ENCODE measurements around the gene P2RY8.
"Not testable (repeated sequence)": the region's sequence is repeated elsewhere in the genome, so short reads cannot be mapped to it uniquely, and the experiment has no call there.

P2RY8 gene

GRCh38 chrX:1555370-1555769 lies 18.4 kb upstream of the P2RY8 start:
- no peak overlapping the region for H3K4me3 ChIP-seq (ENCODE audit: control insufficient read depth, low read depth, low read length)
- TF ChIP-seq, protein P1, sequence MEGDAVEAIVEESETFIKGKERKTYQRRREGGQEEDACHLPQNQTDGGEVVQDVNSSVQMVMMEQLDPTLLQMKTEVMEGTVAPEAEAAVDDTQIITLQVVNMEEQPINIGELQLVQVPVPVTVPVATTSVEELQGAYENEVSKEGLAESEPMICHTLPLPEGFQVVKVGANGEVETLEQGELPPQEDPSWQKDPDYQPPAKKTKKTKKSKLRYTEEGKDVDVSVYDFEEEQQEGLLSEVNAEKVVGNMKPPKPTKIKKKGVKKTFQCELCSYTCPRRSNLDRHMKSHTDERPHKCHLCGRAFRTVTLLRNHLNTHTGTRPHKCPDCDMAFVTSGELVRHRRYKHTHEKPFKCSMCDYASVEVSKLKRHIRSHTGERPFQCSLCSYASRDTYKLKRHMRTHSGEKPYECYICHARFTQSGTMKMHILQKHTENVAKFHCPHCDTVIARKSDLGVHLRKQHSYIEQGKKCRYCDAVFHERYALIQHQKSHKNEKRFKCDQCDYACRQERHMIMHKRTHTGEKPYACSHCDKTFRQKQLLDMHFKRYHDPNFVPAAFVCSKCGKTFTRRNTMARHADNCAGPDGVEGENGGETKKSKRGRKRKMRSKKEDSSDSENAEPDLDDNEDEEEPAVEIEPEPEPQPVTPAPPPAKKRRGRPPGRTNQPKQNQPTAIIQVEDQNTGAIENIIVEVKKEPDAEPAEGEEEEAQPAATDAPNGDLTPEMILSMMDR (IDR thresholded peaks at IDR 0.05; ENCODE audit: control insufficient read depth, insufficient read depth, low read depth, low read length, missing control alignments), result no peak

DNA sequence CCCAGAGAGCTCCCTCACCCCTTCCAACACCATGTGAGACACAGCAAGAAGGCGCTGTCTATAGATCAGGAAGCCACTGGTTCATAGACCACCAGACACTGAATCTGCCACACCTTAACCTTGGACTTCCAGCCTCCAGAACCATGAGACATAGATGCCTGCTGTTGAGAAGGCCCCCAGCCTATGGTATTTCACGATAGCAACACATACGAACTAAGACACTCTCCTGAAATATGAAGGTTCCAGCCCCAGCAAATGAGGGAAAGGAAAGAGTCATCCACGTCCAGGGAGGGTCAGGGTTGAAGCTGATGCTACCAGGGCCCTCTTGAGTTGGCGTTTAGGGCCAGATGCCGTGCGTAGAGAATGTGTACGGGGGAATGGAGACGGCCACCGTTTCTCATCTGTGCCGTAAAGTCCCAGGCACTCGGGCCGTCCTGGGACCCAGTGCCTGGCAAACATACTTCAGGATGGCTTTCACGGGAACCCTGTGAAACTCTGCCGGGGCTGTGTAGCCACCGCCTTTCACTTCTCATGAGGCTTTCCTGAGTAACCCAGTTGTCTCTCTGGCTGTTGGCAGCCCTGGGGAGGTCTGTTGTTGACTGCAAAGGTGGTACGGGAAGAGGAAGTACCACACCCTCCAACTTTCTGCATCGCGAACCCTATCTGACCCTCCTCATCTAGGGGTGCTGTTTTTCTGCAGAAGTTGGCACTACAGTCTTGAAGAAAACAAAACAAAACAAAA lies 17.7 kb upstream of the P2RY8 start:
- no peak for DNase-seq (ENCODE audit: low read depth)
- TF ChIP-seq, protein P1 (IDR thresholded peaks at IDR 0.05; ENCODE audit: control insufficient read depth, insufficient read depth, low read depth, low read length, missing control alignments), result no peak

More at GRCh38 chrX:1555370-1555769, 18.4 kb upstream of the P2RY8 start:
- no peak for DNase-seq (ENCODE audit: low read depth)

DNA sequence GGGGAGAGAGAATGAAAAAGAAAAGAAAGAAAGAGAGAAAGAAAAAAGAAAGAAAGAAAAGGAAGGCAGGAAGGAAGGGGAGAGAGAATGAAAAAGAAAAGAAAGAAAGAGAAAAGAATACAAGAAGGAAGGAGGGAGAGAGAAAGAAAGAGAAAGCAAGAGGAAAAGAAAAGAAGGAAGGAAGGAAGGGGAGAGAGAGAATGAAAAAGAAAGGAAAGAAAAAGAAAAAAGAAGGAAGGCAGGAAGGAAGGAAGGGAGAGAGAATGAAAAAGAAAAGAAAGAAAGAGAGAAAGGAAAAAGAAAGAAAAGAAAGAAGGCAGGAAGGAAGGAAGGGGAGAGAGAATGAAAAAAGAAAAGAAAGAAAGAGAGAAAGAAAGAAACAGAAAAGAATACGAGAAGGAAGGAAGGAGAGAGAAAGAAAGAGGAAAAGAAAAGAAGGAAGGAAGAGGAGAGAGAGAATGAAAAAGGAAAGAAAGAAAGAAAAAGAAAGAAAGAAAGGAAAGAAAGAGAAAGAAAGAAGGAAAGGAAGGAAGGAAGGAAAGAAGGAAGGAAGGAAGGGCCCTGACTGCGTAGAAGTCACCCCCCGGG lies 15.1 kb upstream of the P2RY8 start:
- H3K4me3 ChIP-seq (ENCODE audit: control insufficient read depth, low read depth, low read length), result no peak overlapping the region
- no peak for DNase-seq (ENCODE audit: low read depth)
- TF ChIP-seq, protein P1 (IDR thresholded peaks at IDR 0.05; ENCODE audit: control insufficient read depth, insufficient read depth, low read depth, low read length, missing control alignments), result no peak

More for the DNA sequence above, 17.7 kb upstream of the P2RY8 start:
- H3K4me3 ChIP-seq (ENCODE audit: control insufficient read depth, low read depth, low read length), result no peak overlapping the region

GRCh38 chrX:1546691-1547251 lies 9.8 kb upstream of the P2RY8 start:
- TF ChIP-seq, protein P1 (IDR thresholded peaks at IDR 0.05; ENCODE audit: control insufficient read depth, insufficient read depth, low read depth, low read length, missing control alignments), result no peak
- no peak for DNase-seq (ENCODE audit: low read depth)
- no peak overlapping the region for H3K4me3 ChIP-seq (ENCODE audit: control insufficient read depth, low read depth, low read length)

DNA sequence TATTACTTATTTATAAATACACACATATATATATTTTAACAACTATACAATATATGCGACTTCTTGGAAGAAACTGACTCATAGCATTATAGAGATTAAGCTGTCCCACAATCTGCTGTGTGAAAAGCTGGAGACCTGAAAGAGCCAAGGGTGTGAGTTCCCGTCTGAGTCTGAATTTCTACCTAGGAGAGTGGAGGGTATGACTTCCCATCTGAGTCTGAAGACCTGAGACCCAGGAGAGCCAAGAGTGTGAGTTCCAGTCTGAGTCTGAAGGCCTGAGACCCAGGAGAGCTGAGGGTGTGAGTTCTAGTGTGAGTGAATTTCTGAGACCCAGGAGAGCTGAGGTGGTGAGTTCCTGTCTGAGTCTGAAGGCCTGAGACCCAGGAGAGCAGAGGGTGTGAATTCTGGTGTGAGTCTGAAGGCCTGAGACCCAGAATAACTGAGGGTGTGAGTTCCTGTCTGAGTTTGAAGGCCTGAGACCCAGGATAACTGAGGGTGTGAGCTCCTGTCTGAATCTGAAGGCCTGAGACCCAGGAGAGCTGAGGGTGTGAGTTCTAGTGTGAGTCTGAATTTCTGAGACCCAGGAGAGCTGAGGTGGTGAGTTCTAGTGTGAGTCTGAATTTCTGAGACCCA lies 8.9 kb upstream of the P2RY8 start:
- H3K4me3 ChIP-seq (ENCODE audit: control insufficient read depth, low read depth, low read length), result no peak overlapping the region
- TF ChIP-seq, protein P1 (IDR thresholded peaks at IDR 0.05; ENCODE audit: control insufficient read depth, insufficient read depth, low read depth, low read length, missing control alignments), result no peak
- DNase-seq (ENCODE audit: low read depth), result no peak

- H3K4me3 ChIP-seq (ENCODE audit: control insufficient read depth, low read depth, low read length), result no peak overlapping the region
- TF ChIP-seq, protein P1 (IDR thresholded peaks at IDR 0.05; ENCODE audit: control insufficient read depth, insufficient read depth, low read depth, low read length, missing control alignments), result no peak
- DNase-seq (ENCODE audit: low read depth), result no peak
These were observed 6.2 kb upstream of the P2RY8 start for GRCh38 chrX:1542994-1543725.

DNA sequence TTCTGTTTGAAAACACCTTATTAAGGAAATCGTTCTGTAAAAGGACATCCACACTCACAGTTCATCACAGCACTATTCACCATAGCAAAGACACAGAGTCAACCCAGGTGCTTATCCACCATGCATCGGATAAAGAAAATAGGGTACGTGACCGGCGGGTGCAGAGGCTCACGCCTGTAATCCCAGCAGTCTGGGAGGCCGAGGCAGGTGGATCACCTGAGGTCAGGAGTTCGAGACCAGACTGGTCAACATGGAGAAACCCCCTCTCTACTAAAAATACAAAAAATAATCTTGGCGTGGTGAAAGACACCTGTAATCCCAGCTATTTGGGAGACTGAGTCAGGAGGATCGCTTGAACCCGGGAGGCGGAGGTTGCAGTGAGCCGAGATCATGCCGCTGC lies 2.2 kb upstream of the P2RY8 start:
- not testable (repeated sequence) for H3K4me3 ChIP-seq (ENCODE audit: control insufficient read depth, low read depth, low read length); DNase-seq (ENCODE audit: low read depth)

GRCh38 chrX:1537716-1538090 lies 718 bp upstream of the P2RY8 start:
- H3K4me3 ChIP-seq (ENCODE audit: control insufficient read depth, low read depth, low read length); DNase-seq (ENCODE audit: low read depth): not testable (repeated sequence)
